WTC11 (cell line): ENCODE results near the gene INTU.

Experiments
- CBFB ChIP-seq: sonication (generic); formaldehyde crosslinking; IDR thresholded peaks from 2 replicates; pipeline ENCODE4 v1.8.1; 2022; ENCODE audit warnings: mild to moderate bottlenecking, low read depth, missing genetic modification reagents
- CREB1 ChIP-seq: sonication (generic); formaldehyde crosslinking; IDR thresholded peaks from 2 replicates; pipeline ENCODE4 v1.8.0; 2023; ENCODE audit warnings: mild to moderate bottlenecking, missing genetic modification reagents
- FOXJ3 ChIP-seq: sonication (generic); formaldehyde crosslinking; IDR thresholded peaks from 2 replicates; pipeline ENCODE4 v1.9.0; 2021; ENCODE audit warnings: missing genetic modification reagents, mild to moderate bottlenecking, borderline replicate concordance
- FOXP4 ChIP-seq: sonication (generic); formaldehyde crosslinking; IDR thresholded peaks from 2 replicates; pipeline ENCODE4 v1.8.0; 2022; ENCODE audit warnings: mild to moderate bottlenecking, missing genetic modification reagents
- NFYB ChIP-seq: sonication (generic); formaldehyde crosslinking; conservative IDR thresholded peaks from 2 replicates; pipeline ENCODE4 v1.8.0; 2022; ENCODE audit warnings: low read depth, missing genetic modification reagents
- SMAD3 ChIP-seq: sonication (generic); formaldehyde crosslinking; IDR thresholded peaks from 2 replicates; pipeline ENCODE4 v1.8.0; 2022; ENCODE audit warnings: missing genetic modification reagents, mild to moderate bottlenecking, borderline replicate concordance
- TCF7 ChIP-seq: sonication (generic); formaldehyde crosslinking; IDR thresholded peaks from 2 replicates; pipeline ENCODE4 v1.8.0; 2022; ENCODE audit warnings: mild to moderate bottlenecking, low read depth, missing genetic modification reagents, moderate library complexity
- ZBTB43 ChIP-seq: sonication (generic); formaldehyde crosslinking; IDR thresholded peaks from 2 replicates; pipeline ENCODE4 v1.8.1; 2023; ENCODE audit warnings: mild to moderate bottlenecking, missing genetic modification reagents
- ZNF232 ChIP-seq: sonication (generic); formaldehyde crosslinking; IDR thresholded peaks from 2 replicates; pipeline ENCODE4 v1.8.0; 2022; ENCODE audit warnings: mild to moderate bottlenecking, missing genetic modification reagents
- TF ChIP-seq, protein P1 (sequence below): fragments of 200-600 bp; IDR thresholded peaks from 2 replicates; pipeline ENCODE4 v1.8.0; 2022; ENCODE audit warnings: antibody characterized with exemption
- TF ChIP-seq, protein P2 (sequence below): sonication (generic); formaldehyde crosslinking; IDR thresholded peaks from 2 replicates; pipeline ENCODE4 v1.8.0; 2022; ENCODE audit warnings: mild to moderate bottlenecking, missing genetic modification reagents
- TF ChIP-seq, protein P3 (sequence below): sonication (generic); formaldehyde crosslinking; IDR thresholded peaks from 2 replicates; pipeline ENCODE4 v1.8.1; 2023; ENCODE audit warnings: mild to moderate bottlenecking, missing genetic modification reagents, moderate library complexity
- TF ChIP-seq, protein P4 (sequence below): sonication (generic); formaldehyde crosslinking; IDR thresholded peaks from 2 replicates; pipeline ENCODE4 v1.8.0; 2022; ENCODE audit warnings: mild to moderate bottlenecking, missing genetic modification reagents

DNA sequence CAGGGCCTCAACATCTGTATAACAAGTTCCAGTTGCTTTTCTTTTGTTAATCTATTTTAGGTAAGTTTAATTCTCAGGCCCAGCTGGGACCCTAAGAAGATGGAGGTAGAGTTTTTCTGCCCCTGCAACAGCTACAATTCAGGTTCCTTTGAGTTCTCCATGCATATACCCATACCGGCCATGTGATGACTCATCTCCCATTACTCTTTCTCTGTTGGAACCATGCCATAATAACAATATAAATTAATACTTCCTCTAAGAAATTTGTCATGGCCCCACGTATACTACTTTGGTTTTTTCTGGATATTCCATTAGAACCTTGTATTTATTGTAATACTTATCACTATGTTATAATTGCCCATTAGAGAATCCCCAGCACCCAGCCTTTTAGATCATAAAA, 1.3 kb upstream of the INTU start:
- TF ChIP-seq, protein P1, sequence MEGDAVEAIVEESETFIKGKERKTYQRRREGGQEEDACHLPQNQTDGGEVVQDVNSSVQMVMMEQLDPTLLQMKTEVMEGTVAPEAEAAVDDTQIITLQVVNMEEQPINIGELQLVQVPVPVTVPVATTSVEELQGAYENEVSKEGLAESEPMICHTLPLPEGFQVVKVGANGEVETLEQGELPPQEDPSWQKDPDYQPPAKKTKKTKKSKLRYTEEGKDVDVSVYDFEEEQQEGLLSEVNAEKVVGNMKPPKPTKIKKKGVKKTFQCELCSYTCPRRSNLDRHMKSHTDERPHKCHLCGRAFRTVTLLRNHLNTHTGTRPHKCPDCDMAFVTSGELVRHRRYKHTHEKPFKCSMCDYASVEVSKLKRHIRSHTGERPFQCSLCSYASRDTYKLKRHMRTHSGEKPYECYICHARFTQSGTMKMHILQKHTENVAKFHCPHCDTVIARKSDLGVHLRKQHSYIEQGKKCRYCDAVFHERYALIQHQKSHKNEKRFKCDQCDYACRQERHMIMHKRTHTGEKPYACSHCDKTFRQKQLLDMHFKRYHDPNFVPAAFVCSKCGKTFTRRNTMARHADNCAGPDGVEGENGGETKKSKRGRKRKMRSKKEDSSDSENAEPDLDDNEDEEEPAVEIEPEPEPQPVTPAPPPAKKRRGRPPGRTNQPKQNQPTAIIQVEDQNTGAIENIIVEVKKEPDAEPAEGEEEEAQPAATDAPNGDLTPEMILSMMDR, result no peak
- TF ChIP-seq, protein P2, sequence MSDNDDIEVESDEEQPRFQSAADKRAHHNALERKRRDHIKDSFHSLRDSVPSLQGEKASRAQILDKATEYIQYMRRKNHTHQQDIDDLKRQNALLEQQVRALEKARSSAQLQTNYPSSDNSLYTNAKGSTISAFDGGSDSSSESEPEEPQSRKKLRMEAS (CRISPR knock-in tag), result no peak
- no peak for TF ChIP-seq CBFB (CRISPR knock-in tag)
- TF ChIP-seq FOXP4 (CRISPR knock-in tag), result no peak
- TF ChIP-seq NFYB (CRISPR knock-in tag), result no peak
- TF ChIP-seq, protein P3, sequence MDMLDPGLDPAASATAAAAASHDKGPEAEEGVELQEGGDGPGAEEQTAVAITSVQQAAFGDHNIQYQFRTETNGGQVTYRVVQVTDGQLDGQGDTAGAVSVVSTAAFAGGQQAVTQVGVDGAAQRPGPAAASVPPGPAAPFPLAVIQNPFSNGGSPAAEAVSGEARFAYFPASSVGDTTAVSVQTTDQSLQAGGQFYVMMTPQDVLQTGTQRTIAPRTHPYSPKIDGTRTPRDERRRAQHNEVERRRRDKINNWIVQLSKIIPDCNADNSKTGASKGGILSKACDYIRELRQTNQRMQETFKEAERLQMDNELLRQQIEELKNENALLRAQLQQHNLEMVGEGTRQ (CRISPR knock-in tag), result no peak
- no peak for TF ChIP-seq CREB1 (CRISPR knock-in tag)
- TF ChIP-seq FOXJ3 (CRISPR knock-in tag), result no peak
- TF ChIP-seq, protein P4, sequence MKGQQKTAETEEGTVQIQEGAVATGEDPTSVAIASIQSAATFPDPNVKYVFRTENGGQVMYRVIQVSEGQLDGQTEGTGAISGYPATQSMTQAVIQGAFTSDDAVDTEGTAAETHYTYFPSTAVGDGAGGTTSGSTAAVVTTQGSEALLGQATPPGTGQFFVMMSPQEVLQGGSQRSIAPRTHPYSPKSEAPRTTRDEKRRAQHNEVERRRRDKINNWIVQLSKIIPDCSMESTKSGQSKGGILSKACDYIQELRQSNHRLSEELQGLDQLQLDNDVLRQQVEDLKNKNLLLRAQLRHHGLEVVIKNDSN (CRISPR knock-in tag), result no peak
- TF ChIP-seq ZNF232 (CRISPR knock-in tag), result no peak
- no peak for TF ChIP-seq ZBTB43 (CRISPR knock-in tag)
- TF ChIP-seq TCF7 (CRISPR knock-in tag), result no peak
- no peak for TF ChIP-seq SMAD3
